ENCODE results near the gene PROSER2.

DNA sequence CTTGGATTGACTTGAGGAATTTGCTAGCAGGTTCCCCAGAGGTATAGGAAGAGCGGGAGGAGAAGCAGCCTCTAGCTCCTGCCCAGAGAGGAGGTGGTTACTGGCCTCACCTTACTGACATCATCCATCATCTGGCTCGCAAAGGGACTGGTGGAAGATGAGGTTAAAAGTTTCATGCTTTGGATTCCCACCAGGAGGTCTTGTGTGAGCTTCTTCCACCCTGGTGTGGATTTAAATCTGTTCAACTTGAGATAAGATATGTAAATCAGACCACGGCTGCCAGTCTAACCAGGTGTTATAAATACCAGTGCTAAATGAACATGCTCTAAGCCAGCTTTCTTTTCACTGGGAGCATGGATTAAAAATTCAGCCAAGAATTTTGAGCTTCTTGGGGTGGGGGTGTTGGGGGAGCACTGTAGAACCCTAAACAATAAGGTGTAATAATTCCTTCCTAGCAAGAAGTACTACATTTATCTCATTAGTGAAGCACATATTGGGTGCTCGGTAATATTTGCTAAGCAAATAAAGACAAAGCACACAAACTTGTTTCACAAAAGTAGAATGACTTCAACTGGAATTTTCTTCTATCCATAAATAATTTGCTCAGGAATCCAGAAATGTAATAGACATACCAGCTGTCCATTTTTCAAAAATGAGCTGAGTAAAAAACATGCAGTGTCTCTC is 7.8 kb downstream of the PROSER2 start:
- TF ChIP-seq, protein P1, sequence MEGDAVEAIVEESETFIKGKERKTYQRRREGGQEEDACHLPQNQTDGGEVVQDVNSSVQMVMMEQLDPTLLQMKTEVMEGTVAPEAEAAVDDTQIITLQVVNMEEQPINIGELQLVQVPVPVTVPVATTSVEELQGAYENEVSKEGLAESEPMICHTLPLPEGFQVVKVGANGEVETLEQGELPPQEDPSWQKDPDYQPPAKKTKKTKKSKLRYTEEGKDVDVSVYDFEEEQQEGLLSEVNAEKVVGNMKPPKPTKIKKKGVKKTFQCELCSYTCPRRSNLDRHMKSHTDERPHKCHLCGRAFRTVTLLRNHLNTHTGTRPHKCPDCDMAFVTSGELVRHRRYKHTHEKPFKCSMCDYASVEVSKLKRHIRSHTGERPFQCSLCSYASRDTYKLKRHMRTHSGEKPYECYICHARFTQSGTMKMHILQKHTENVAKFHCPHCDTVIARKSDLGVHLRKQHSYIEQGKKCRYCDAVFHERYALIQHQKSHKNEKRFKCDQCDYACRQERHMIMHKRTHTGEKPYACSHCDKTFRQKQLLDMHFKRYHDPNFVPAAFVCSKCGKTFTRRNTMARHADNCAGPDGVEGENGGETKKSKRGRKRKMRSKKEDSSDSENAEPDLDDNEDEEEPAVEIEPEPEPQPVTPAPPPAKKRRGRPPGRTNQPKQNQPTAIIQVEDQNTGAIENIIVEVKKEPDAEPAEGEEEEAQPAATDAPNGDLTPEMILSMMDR (IDR thresholded peaks at IDR 0.05) = no peak
- peak; percentile 32 for TF ChIP-seq POLR2AphosphoS5 (IDR thresholded peaks at IDR 0.05)
- peak; percentile 25 for TF ChIP-seq POLR2A (IDR thresholded peaks at IDR 0.05)
